ENCODE results near the gene HSD3B7. TPM values are rescaled to one million over a fixed set of nuclear protein-coding genes. Genes with fewer than 3 reads are reported as not detected.

The HSD3B7 gene
- total and polyA plus RNA-seq, 2 of the 8 experiments (the other 6 are each of a cell fraction or from before 2014, with no cell fraction given), result 2.9 to 6.6 TPM

- TF ChIP-seq SP4 (IDR thresholded peaks at IDR 0.05; ENCODE audit: low read length), result no peak
- no peak for TF ChIP-seq EGR1 (IDR thresholded peaks at IDR 0.05; ENCODE audit: borderline replicate concordance, low read depth, low read length)
- TF ChIP-seq EP300 (IDR thresholded peaks at IDR 0.05; ENCODE audit: borderline replicate concordance in 1 of 2, low read depth in 2 of 2, low read length in 2 of 2), result no peak
- no peak for TF ChIP-seq EZH2 (IDR thresholded peaks at IDR 0.05; ENCODE audit: low read depth, low read length, severe bottlenecking)
- TF ChIP-seq ASH2L (IDR thresholded peaks at IDR 0.05; ENCODE audit: low read length), result no peak
Observed at GRCh38 chr16:30989469-30990047, 4.6 kb downstream of the HSD3B7 start (continued).

Data from H1 (cell line).